Thyroid gland (tissue), 4 donors: ENCODE measurements around the gene KCNAB2.

Experiments
- CTCF ChIP-seq, 6 experiments: fragments of 200-600 bp in 3 of 6; fragments of 450-650 bp in 3 of 6; sonication (generic) in 3 of 6; IDR thresholded peaks; one replicate each; pipeline ENCODE4 v1.5.1; 2016 to 2019; ENCODE audit warnings: antibody characterized with exemption in 6 of 6, mild to moderate bottlenecking in 2 of 6, inconsistent platforms in 1 of 6, moderate library complexity in 1 of 6
- POLR2A ChIP-seq, 2 donors: fragments of 450-650 bp; IDR thresholded peaks; one replicate each; pipeline ENCODE4 v1.6.1; 2017; ENCODE audit warnings: antibody characterized with exemption in 2 of 2, mild to moderate bottlenecking in 2 of 2, moderate library complexity in 1 of 2

- TF ChIP-seq POLR2A (IDR thresholded peaks at IDR 0.05) (no peak), CTCF (IDR thresholded peaks at IDR 0.05) (no peak)
Observed at GRCh38 chr1:6142734-6143133, 97.0 kb downstream of the KCNAB2 start.
